ENCODE data around the gene GREM2. TPM values are rescaled to one million over a fixed set of nuclear protein-coding genes. Genes with fewer than 3 reads are reported as not detected.
A peak's percentile ranks its signal among the peaks of the same experiment; 100 is the strongest.

GREM2 gene
- 0.08 and 0.22 TPM in 2 replicates for total RNA-seq (2013; cell fraction: nucleolus; rRNA removed)
- not detected in 2 replicates for total RNA-seq (2014; rRNA removed)
- total RNA-seq (2014; rRNA removed; fragmentation: Illumina TruSeq; extraction: Trizol): not detected in 2 replicates
- total RNA-seq (2021): not detected in 2 replicates
- polyA plus RNA-seq (2011; ENCODE audit: low read depth): not detected
- polyA plus RNA-seq (2011; rRNA removed): 0.01 TPM in 1 of 2 replicates, not detected in the other
- 0.01 and 0.03 TPM in 2 replicates for polyA plus RNA-seq (2011; cell fraction: cytosol; rRNA removed)
- polyA plus RNA-seq (2011; cell fraction: nucleus; rRNA removed): not detected in 2 replicates
- polyA plus RNA-seq (2012): not detected in 2 replicates
- not detected in 2 replicates for polyA plus RNA-seq (2014; fragmentation: Illumina TruSeq; extraction: Trizol)
- polyA plus RNA-seq (2014; fragmentation: Nextera tagmentation; extraction: Ambion mirVana): not detected
- not detected in 2 replicates for polyA plus RNA-seq (2014; rRNA removed)
- polyA plus RNA-seq (2016; fragmentation: Nextera tagmentation; extraction: Ambion mirVana): not detected
- polyA minus RNA-seq (2011; rRNA and poly(A)+ RNA removed): not detected in 2 replicates
- polyA minus RNA-seq (2011; cell fraction: cytosol; rRNA and poly(A)+ RNA removed): not detected in 2 replicates
- not detected in 2 replicates for polyA minus RNA-seq (2011; cell fraction: nucleus; rRNA and poly(A)+ RNA removed)
- percentile 15 among the genes with signal in this experiment for Bru-seq, nascent RNA
- percentile 10 among the genes with signal in this experiment for BruChase-seq, experiment 1, labeled RNA remaining after a 6-hour chase
- BruChase-seq, experiment 2, labeled RNA remaining after a 2-hour chase: percentile 14 among the genes with signal in this experiment
- long read RNA-seq, experiment 1: 0 reads
- long read RNA-seq, experiment 2, partial matches to known transcripts: 0 of 1 reads
- long read RNA-seq, experiment 2, other reads (novel, unspliced or antisense): 1 of 1 reads

GRCh38 chr1:240611619-240612480 lies at the start of gene GREM2:
TSS of gene GREM2 (minus strand) at chr1:240612155. CDS start at chr1:240493475, 118,680 bp downstream.
- H3K27ac ChIP-seq (ENCODE audit: control insufficient read depth, insufficient read depth): no peak within 1 kb of the TSS
- RAD21 ChIA-PET (ENCODE audit: unreplicated experiment): no interaction called here
- intact Hi-C loops (cut with micrococcal nuclease; ENCODE audit: unreplicated experiment) (no loop called here), in situ Hi-C loops (cut with MboI) (no loop called here)
- peak within 1 kb of the TSS; percentile 29 for H2AFZ ChIP-seq (ENCODE audit: control insufficient read depth, low read depth, low read length)
- H3K4me3 ChIP-seq: peak within 1 kb of the TSS; percentile 50; the same call in 1 of the 2 replicates
- no peak for FAIRE-seq
- DNase-seq (ENCODE audit: low read depth, low spot score): no peak
- peak; percentile 91 for ATAC-seq
- H3K79me2 ChIP-seq (ENCODE audit: control insufficient read depth, insufficient read depth, low read length): no peaks in the 10 kb centered on the region
- H3K4me2 ChIP-seq (ENCODE audit: control insufficient read depth, insufficient read depth): peak within 1 kb of the TSS; percentile 75
- WGBS (ENCODE audit: insufficient coverage, insufficient replicate concordance, low lambda C conversion rate, missing lambda C conversion rate): 19% methylated on average over 40 of the region's 40 CpGs
- no peak within 1 kb of the TSS; the same call in 1 of the 2 replicates for H3K9ac ChIP-seq (ENCODE audit: control insufficient read depth, insufficient read depth, low read length)
- POLR2A ChIA-PET: no interaction called here
- SMC1A ChIA-PET (ENCODE audit: uncharacterized antibody, unreplicated experiment): no interaction called here
- CTCF ChIA-PET: no interaction called here
- no peaks in the 10 kb centered on the region for H3K9me3 ChIP-seq (replicated peaks; ENCODE audit: control insufficient read depth, insufficient read depth, low read length)
- no peaks in the 10 kb centered on the region for H3K36me3 ChIP-seq (ENCODE audit: control insufficient read depth in 2 of 2, insufficient read depth in 2 of 2, low read length in 1 of 2)
- no peaks in the 10 kb centered on the region for H4K20me1 ChIP-seq (ENCODE audit: control insufficient read depth, insufficient read depth)
- no peaks in the 10 kb centered on the region for H3K4me1 ChIP-seq (ENCODE audit: control insufficient read depth, insufficient read depth, low read length)
- TF ChIP-seq RUNX3 (IDR thresholded peaks at IDR 0.05; ENCODE audit: low read length) (peak; percentile 56; the same call in 1 of the 2 replicates), ZNF384 (IDR thresholded peaks at IDR 0.05; ENCODE audit: borderline replicate concordance, low read depth, low read length) (no peak)
- H3K27me3 ChIP-seq (replicated peaks in 1 of 2; ENCODE audit: control insufficient read depth in 2 of 2, insufficient read depth in 2 of 2, low read length in 1 of 2): peaks cover 0 to 2% of the 10 kb centered on the region in 2 experiments; a peak in 1 of 4 replicates
- BruUV-seq (replicated peaks): no TSS peak

All from GM12878 (cell line).